DOHH2 (cell line): Measurements from ENCODE around the gene ERC2.

Source experiments
- CTCF ChIP-seq: fragments of 200-600 bp; sonication (generic); IDR thresholded peaks from one replicate; pipeline ENCODE4 v1.5.1; 2014; ENCODE audit warnings: antibody characterized with exemption, mild to moderate bottlenecking, low read depth, low read length; ENCODE audit not compliant: poor library complexity, severe bottlenecking
- EZH2phosphoT487 ChIP-seq: fragments of 200-600 bp; sonication (generic); IDR thresholded peaks from 2 replicates; pipeline ENCODE4 v1.6.1; 2017; ENCODE audit warnings: borderline replicate concordance, mild to moderate bottlenecking, antibody characterized with exemption, low read length, moderate library complexity, mixed read lengths

- TF ChIP-seq CTCF (no peak), EZH2phosphoT487 (no peak)
These were observed 210.4 kb downstream of the ERC2 start for GRCh38 chr3:56257826-56258225.
